Colon (tissue), 2 donors: ENCODE data around the gene STX8.

ENCODE experiments used
- FAIRE-seq: peaks from 2 replicates; lab custom pipeline; 2012; peaks lifted over from hg19 to GRCh38; lab: Jason Lieb, UNC
- donor health status: control.
- donor health status: control.

STX8 gene

GRCh38 chr17:9436630-9437029, 139.0 kb downstream of the STX8 start:
- no peak for FAIRE-seq

GRCh38 chr17:9435165-9435564, 140.5 kb downstream of the STX8 start:
- no peak for FAIRE-seq

GRCh38 chr17:9434642-9435057, 141.0 kb downstream of the STX8 start:
- FAIRE-seq, result no peak

- no peak for FAIRE-seq
These were observed 142.6 kb downstream of the STX8 start for GRCh38 chr17:9432934-9433421.

- peak; percentile 55 for FAIRE-seq
These were observed 143.3 kb downstream of the STX8 start for GRCh38 chr17:9432134-9432885.

- no peak for FAIRE-seq
These were observed 144.0 kb downstream of the STX8 start for GRCh38 chr17:9431620-9432019.

- FAIRE-seq, result no peak
These were observed 147.9 kb downstream of the STX8 start for GRCh38 chr17:9427465-9428315.

GRCh38 chr17:9424071-9424640, 151.5 kb downstream of the STX8 start:
- no peak for FAIRE-seq

- FAIRE-seq, result no peak
These were observed 154.1 kb downstream of the STX8 start for GRCh38 chr17:9421525-9421924.

GRCh38 chr17:9419932-9420453, 155.6 kb downstream of the STX8 start:
- no peak for FAIRE-seq

- FAIRE-seq, result no peak
These were observed 161.1 kb downstream of the STX8 start for GRCh38 chr17:9414471-9414870.

- FAIRE-seq, result no peak
These were observed 164.9 kb downstream of the STX8 start for GRCh38 chr17:9410737-9411136.

GRCh38 chr17:9410301-9410700, 165.3 kb downstream of the STX8 start:
- no peak for FAIRE-seq

GRCh38 chr17:9409878-9410277, 165.7 kb downstream of the STX8 start:
- FAIRE-seq, result no peak

GRCh38 chr17:9408868-9409829, 166.5 kb downstream of the STX8 start:
- no peak for FAIRE-seq

- no peak for FAIRE-seq
These were observed 167.2 kb downstream of the STX8 start for GRCh38 chr17:9408381-9408780.

GRCh38 chr17:9406046-9406606, 169.5 kb downstream of the STX8 start:
- peak; percentile 55 for FAIRE-seq

- FAIRE-seq, result no peak
These were observed 172.4 kb downstream of the STX8 start for GRCh38 chr17:9403257-9403656.

GRCh38 chr17:9402590-9403199, 172.9 kb downstream of the STX8 start:
- FAIRE-seq, result no peak

- no peak for FAIRE-seq
These were observed 174.2 kb downstream of the STX8 start for GRCh38 chr17:9401434-9401833.

GRCh38 chr17:9389111-9389527, 186.5 kb downstream of the STX8 start:
- FAIRE-seq, result no peak
